HepG2 (cell line): ENCODE measurements around the gene EZH1. TPM values are rescaled to one million over a fixed set of nuclear protein-coding genes. Genes with fewer than 3 reads are reported as not detected.

Experiments
- ATAC-seq: fragments of 200-7000 bp; cut with Tn5 transposase; 3 replicates; pipeline ENCODE4 v1.9.1; 2020; ENCODE audit warnings: mild to moderate bottlenecking, moderate library complexity
- BruUV-seq: library from RNA; stranded (reverse); fragments of 400-500 nt; replicated peaks from 2 replicates; lab custom pipeline; 2021; lab: Mats Ljungman, UMichigan
- CTCF ChIA-PET: fragments of 300-600 bp; formaldehyde crosslinking; extraction: SDS; loops from one replicate; lab custom pipeline; 2021; ENCODE audit warnings: low total read pairs, inconsistent platforms, low intra/inter-chr PET ratio; lab: Yijun Ruan, JAX
- POLR2A ChIA-PET: fragments of 350-600 bp; sonication (Branson Sonifier 250); formaldehyde crosslinking; loops from one replicate; lab custom pipeline; 2020; ENCODE audit warnings: antibody characterized with exemption, inconsistent platforms; lab: Yijun Ruan, JAX
- DNase-seq: peaks from one replicate; pipeline ENCODE4 v3.0.0-alpha.2; 2015; ENCODE audit warnings: low spot score
- FAIRE-seq: peaks from 3 replicates; lab custom pipeline; 2011; peaks lifted over from hg19 to GRCh38; lab: Jason Lieb, UNC
- H2AFZ ChIP-seq: one replicate; pipeline ENCODE4 v1.6.1; 2011; ENCODE audit warnings: low read length, inconsistent platforms
- H3K27ac ChIP-seq: fragments of 300-600 bp; 3 replicates; pipeline ENCODE4 v1.8.0; 2011; ENCODE audit warnings: mixed run types, mild to moderate bottlenecking, mixed read lengths, low read length, inconsistent platforms; ENCODE audit not compliant: insufficient read depth; ENCODE audit errors: extremely low read length
- H3K27me3 ChIP-seq, 2 experiments: fragments of 200-600 bp in 1 of 2; 2 replicates in 1 of 2; 3 replicates in 1 of 2; pipeline versions ENCODE4 v1.6.0 to v1.8.0; 2011; ENCODE audit warnings: low read length in 2 of 2, mild to moderate bottlenecking in 2 of 2, moderate library complexity in 2 of 2, inconsistent platforms in 1 of 2; ENCODE audit not compliant: insufficient read depth in 2 of 2, control insufficient read depth in 1 of 2
- H3K36me3 ChIP-seq, 2 experiments: fragments of 200-600 bp in 1 of 2; replicated peaks in 1 of 2; 2 replicates in 1 of 2; 3 replicates in 1 of 2; pipeline versions ENCODE4 v1.5.1 to v1.8.0; 2011; ENCODE audit warnings: low read length in 2 of 2, inconsistent platforms in 1 of 2; ENCODE audit not compliant: insufficient read depth in 2 of 2, control insufficient read depth in 1 of 2
- H3K4me1 ChIP-seq: 2 replicates; pipeline ENCODE4 v1.5.1; 2012; ENCODE audit warnings: low read length, inconsistent platforms; ENCODE audit not compliant: insufficient read depth
- H3K4me2 ChIP-seq: 2 replicates; pipeline ENCODE4 v1.6.0; 2011; ENCODE audit warnings: low read depth, low read length, inconsistent platforms
- H3K4me3 ChIP-seq, 3 experiments: fragments of 200-600 bp in 1 of 3; sonication (generic), shearing (Covaris generic) in 1 of 3; replicated peaks in 1 of 3; 2 replicates each; pipeline ENCODE4 v1.5.1; 2011 to 2016; ENCODE audit warnings: low read length in 3 of 3, inconsistent platforms in 2 of 3, low read depth in 2 of 3, mild to moderate bottlenecking in 2 of 3, control low read depth in 1 of 3, mixed read lengths in 1 of 3; ENCODE audit not compliant: insufficient read depth in 1 of 3
- H3K79me2 ChIP-seq: one replicate; pipeline ENCODE4 v1.6.1; 2011; ENCODE audit warnings: low read length, inconsistent platforms; ENCODE audit not compliant: insufficient read depth
- H3K9ac ChIP-seq: 2 replicates; pipeline ENCODE4 v1.6.0; 2011; ENCODE audit warnings: mild to moderate bottlenecking, low read depth, low read length, inconsistent platforms; ENCODE audit not compliant: insufficient read depth
- H3K9me3 ChIP-seq: 2 replicates; pipeline ENCODE4 v1.5.1; 2012; ENCODE audit warnings: mild to moderate bottlenecking, low read length
- H4K20me1 ChIP-seq: 2 replicates; pipeline ENCODE4 v1.6.0; 2011; ENCODE audit warnings: inconsistent platforms, mild to moderate bottlenecking, low read length, moderate library complexity; ENCODE audit not compliant: insufficient read depth
- ARNT2 ChIP-seq: sonication (generic); formaldehyde crosslinking; IDR thresholded peaks from 2 replicates; pipeline ENCODE4 v1.8.0; 2022; ENCODE audit warnings: mild to moderate bottlenecking, low read depth, missing genetic modification reagents, moderate library complexity
- GPN1 ChIP-seq: sonication (generic); formaldehyde crosslinking; IDR thresholded peaks from 2 replicates; pipeline ENCODE4 v1.5.1; 2020; ENCODE audit warnings: missing genetic modification reagents, borderline replicate concordance
- HDAC2 ChIP-seq: sonication (generic); formaldehyde crosslinking; IDR thresholded peaks from 2 replicates; pipeline ENCODE4 v1.4.0; 2020; ENCODE audit warnings: missing genetic modification reagents
- HNF4G ChIP-seq, 2 experiments: sonication (generic) in 1 of 2; formaldehyde crosslinking in 1 of 2; IDR thresholded peaks; 2 replicates each; pipeline versions ENCODE4 v1.4.0 to v1.6.1; 2011 to 2020; ENCODE audit warnings: borderline replicate concordance in 2 of 2, low read depth in 2 of 2, mild to moderate bottlenecking in 2 of 2, low read length in 1 of 2, missing genetic modification reagents in 1 of 2, moderate library complexity in 1 of 2
- IRF2 ChIP-seq: IDR thresholded peaks from 2 replicates; pipeline ENCODE4 v1.6.1; 2018; ENCODE audit warnings: missing genetic modification reagents, missing compliant biosample characterization
- TAF1 ChIP-seq: sonication (generic); formaldehyde crosslinking; IDR thresholded peaks from 2 replicates; pipeline ENCODE4 v1.4.0; 2020; ENCODE audit warnings: missing genetic modification reagents
- TBP ChIP-seq: sonication (generic); formaldehyde crosslinking; IDR thresholded peaks from 2 replicates; pipeline ENCODE4 v1.5.0; 2020; ENCODE audit warnings: missing genetic modification reagents
- ZBTB1 ChIP-seq: sonication (generic); formaldehyde crosslinking; IDR thresholded peaks from 2 replicates; pipeline ENCODE4 v1.4.0; 2020; ENCODE audit warnings: missing genetic modification reagents, borderline replicate concordance
- ZBTB42 ChIP-seq: sonication (generic); formaldehyde crosslinking; IDR thresholded peaks from 2 replicates; pipeline ENCODE4 v1.5.0; 2020; ENCODE audit warnings: mild to moderate bottlenecking, missing genetic modification reagents
- ZFP41 ChIP-seq: sonication (generic); formaldehyde crosslinking; IDR thresholded peaks from 2 replicates; pipeline ENCODE4 v1.4.0; 2020; ENCODE audit warnings: mild to moderate bottlenecking, missing genetic modification reagents, borderline replicate concordance
- ZNF441 ChIP-seq: sonication (generic); formaldehyde crosslinking; IDR thresholded peaks from 2 replicates; pipeline ENCODE4 v1.7.0; 2021; ENCODE audit warnings: missing genetic modification reagents, borderline replicate concordance
- ZNF605 ChIP-seq: sonication (generic); formaldehyde crosslinking; IDR thresholded peaks from 2 replicates; pipeline ENCODE4 v1.8.0; 2022; ENCODE audit warnings: mild to moderate bottlenecking, missing genetic modification reagents
- ZNF746 ChIP-seq: sonication (generic); formaldehyde crosslinking; IDR thresholded peaks from 2 replicates; pipeline ENCODE4 v1.8.0; 2022; ENCODE audit warnings: mild to moderate bottlenecking, missing genetic modification reagents
- WGBS: methylation state at CpG from one replicate; pipeline ENCODE4 v1.1.6; 2017; ENCODE audit warnings: low lambda C conversion rate; 5-methylcytosine and 5-hydroxymethylcytosine counted together
- in situ Hi-C: cut with HindIII; loops from 2 replicates; pipeline ENCODE4 v1.10.0; 2017; ENCODE audit warnings: low pct_unique_long_range_greater_than_20kb; ENCODE audit not compliant: extremely low pct_ligation_motif_present
- intact Hi-C: fragments of 100-400 bp; cut with micrococcal nuclease; formaldehyde crosslinking; loops from one replicate; pipeline ENCODE4 v1.10.0; 2022; ENCODE audit not compliant: unreplicated experiment
- polyA plus RNA-seq, 8 experiments: library from polyadenylated mRNA; depleted of rRNA in 3 of 8; stranded (reverse) in 7 of 8; unstranded in 1 of 8; fragments of >200 nt; fragmentation: Illumina TruSeq in 4 of 8; extraction: Trizol in 4 of 8; gene quantifications; 2 replicates each; pipeline versions ENCODE4 v1.2.1 to v1.2.3, GENCODE V29; 2011 to 2016; ENCODE audit warnings: low read depth in 4 of 8, missing spikeins in 1 of 8, mixed read lengths in 1 of 8; ENCODE audit not compliant: insufficient read depth in 1 of 8
- total RNA-seq, 5 experiments: library from RNA; depleted of rRNA; stranded (reverse); fragments of >200 nt; fragmentation: Illumina TruSeq; extraction: Trizol; gene quantifications; 2 replicates each; pipeline ENCODE4 v1.2.3, GENCODE V29; 2016; ENCODE audit warnings: low read depth in 1 of 5
- TF ChIP-seq, protein P1 (sequence below): sonication (generic); formaldehyde crosslinking; IDR thresholded peaks from 2 replicates; pipeline ENCODE4 v1.5.0; 2020; ENCODE audit warnings: mild to moderate bottlenecking, missing genetic modification reagents, moderate library complexity
- TF ChIP-seq, protein P2 (sequence below): sonication (generic); formaldehyde crosslinking; IDR thresholded peaks from 2 replicates; pipeline ENCODE4 v1.4.0; 2020; ENCODE audit warnings: missing genetic modification reagents, low read depth, mild to moderate bottlenecking, borderline replicate concordance
- TF ChIP-seq, protein P3 (sequence below): sonication (generic); formaldehyde crosslinking; IDR thresholded peaks from 2 replicates; pipeline ENCODE4 v1.5.0; 2020; ENCODE audit warnings: missing genetic modification reagents, mild to moderate bottlenecking, borderline replicate concordance
- TF ChIP-seq, protein P4 (sequence below): sonication (generic); formaldehyde crosslinking; IDR thresholded peaks from 2 replicates; pipeline ENCODE4 v1.4.0; 2020; ENCODE audit warnings: missing genetic modification reagents

EZH1 gene
- total and polyA plus RNA-seq, 2 of the 13 experiments (the other 11 are each of a cell fraction or from before 2014, with no cell fraction given), result 11.6 to 24.0 TPM

DNA sequence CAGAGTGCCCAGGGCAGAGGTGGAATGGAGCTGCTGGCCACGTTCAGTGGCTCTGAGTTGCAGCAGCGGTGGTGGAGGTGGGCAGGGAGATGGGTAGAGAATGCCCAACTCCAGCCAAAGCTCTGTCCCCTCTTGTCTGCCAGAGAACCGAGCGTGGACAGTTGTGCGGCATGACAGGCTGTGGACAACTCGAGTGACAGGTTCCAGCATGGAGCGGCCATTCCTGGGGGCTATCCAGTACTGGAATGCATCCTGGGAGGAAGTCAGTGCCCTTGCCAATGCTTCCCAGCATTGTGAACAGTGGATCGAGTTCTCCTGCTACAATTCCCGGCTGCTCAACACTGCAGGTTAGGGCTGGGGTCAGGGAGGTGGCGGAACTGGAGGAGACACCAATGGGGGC lies 54.2 kb downstream of the EZH1 start:
- in situ Hi-C loops (no loop called here), intact Hi-C loops (no loop called here)
- H3K4me1 ChIP-seq, result no peaks in the 10 kb centered on the region
- no peak overlapping the region for H3K4me2 ChIP-seq
- ChIA-PET POLR2A (interaction anchor here (1.1 to 1.2 kb wide), 2 partner anchors 10 to 143 kb away, joined by 3 to 4 read pairs; no protein-coding TSS in a partner anchor), CTCF (no interaction called here)
- H2AFZ ChIP-seq, result no peak overlapping the region
- FAIRE-seq (no peak), ATAC-seq (no peak; the same call in 2 of the 3 replicates), DNase-seq (no peak)
- H3K79me2 ChIP-seq, result no peaks in the 10 kb centered on the region
- H3K36me3 ChIP-seq, result peaks cover 0 to 1% of the 10 kb centered on the region in 2 experiments; a peak in 3 of 5 replicates
- WGBS, result 93% methylated on average over 10 of the region's 10 CpGs
- no peak for TF ChIP-seq ZNF605 (CRISPR knock-in tag)
- no peak for TF ChIP-seq GPN1 (CRISPR knock-in tag)
- no peak for TF ChIP-seq ZNF746 (CRISPR knock-in tag)
- TF ChIP-seq ZFP41 (CRISPR knock-in tag), result no peak
- TF ChIP-seq, protein P1, sequence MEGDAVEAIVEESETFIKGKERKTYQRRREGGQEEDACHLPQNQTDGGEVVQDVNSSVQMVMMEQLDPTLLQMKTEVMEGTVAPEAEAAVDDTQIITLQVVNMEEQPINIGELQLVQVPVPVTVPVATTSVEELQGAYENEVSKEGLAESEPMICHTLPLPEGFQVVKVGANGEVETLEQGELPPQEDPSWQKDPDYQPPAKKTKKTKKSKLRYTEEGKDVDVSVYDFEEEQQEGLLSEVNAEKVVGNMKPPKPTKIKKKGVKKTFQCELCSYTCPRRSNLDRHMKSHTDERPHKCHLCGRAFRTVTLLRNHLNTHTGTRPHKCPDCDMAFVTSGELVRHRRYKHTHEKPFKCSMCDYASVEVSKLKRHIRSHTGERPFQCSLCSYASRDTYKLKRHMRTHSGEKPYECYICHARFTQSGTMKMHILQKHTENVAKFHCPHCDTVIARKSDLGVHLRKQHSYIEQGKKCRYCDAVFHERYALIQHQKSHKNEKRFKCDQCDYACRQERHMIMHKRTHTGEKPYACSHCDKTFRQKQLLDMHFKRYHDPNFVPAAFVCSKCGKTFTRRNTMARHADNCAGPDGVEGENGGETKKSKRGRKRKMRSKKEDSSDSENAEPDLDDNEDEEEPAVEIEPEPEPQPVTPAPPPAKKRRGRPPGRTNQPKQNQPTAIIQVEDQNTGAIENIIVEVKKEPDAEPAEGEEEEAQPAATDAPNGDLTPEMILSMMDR (CRISPR knock-in tag), result no peak
- TF ChIP-seq, protein P2, sequence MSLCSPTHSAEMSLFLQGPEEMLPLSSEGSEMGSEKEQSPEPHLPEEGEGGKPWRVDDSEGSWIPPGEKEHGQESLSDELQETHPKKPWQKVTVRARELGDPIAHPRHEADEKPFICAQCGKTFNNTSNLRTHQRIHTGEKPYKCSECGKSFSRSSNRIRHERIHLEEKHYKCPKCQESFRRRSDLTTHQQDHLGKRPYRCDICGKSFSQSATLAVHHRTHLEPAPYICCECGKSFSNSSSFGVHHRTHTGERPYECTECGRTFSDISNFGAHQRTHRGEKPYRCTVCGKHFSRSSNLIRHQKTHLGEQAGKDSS, result no peak
- TF ChIP-seq, protein P3, sequence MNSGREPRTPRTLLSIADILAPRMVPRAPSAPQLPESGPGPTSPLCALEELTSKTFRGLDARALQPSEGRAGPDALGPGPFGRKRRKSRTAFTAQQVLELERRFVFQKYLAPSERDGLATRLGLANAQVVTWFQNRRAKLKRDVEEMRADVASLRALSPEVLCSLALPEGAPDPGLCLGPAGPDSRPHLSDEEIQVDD (CRISPR knock-in tag), result no peak
- no peak for TF ChIP-seq ARNT2 (CRISPR knock-in tag)
- no peak for TF ChIP-seq HNF4G (IDR thresholded peaks at IDR 0.05; ENCODE audit: borderline replicate concordance, low read depth, low read length)
- TF ChIP-seq HNF4G (CRISPR knock-in tag; IDR thresholded peaks at IDR 0.05; ENCODE audit: borderline replicate concordance, low read depth), result no peak
- no peak for TF ChIP-seq ZBTB42 (CRISPR knock-in tag)
- no peak for TF ChIP-seq TBP (CRISPR knock-in tag)
- no peak for TF ChIP-seq HDAC2
- no peak for TF ChIP-seq ZNF441 (CRISPR knock-in tag)
- no peak for TF ChIP-seq IRF2
- TF ChIP-seq TAF1 (CRISPR knock-in tag), result no peak
- TF ChIP-seq ZBTB1 (CRISPR knock-in tag), result no peak
- TF ChIP-seq, protein P4, sequence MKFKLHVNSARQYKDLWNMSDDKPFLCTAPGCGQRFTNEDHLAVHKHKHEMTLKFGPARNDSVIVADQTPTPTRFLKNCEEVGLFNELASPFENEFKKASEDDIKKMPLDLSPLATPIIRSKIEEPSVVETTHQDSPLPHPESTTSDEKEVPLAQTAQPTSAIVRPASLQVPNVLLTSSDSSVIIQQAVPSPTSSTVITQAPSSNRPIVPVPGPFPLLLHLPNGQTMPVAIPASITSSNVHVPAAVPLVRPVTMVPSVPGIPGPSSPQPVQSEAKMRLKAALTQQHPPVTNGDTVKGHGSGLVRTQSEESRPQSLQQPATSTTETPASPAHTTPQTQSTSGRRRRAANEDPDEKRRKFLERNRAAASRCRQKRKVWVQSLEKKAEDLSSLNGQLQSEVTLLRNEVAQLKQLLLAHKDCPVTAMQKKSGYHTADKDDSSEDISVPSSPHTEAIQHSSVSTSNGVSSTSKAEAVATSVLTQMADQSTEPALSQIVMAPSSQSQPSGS (CRISPR knock-in tag), result no peak
- no peak overlapping the region for H3K4me3 ChIP-seq
- H3K9me3 ChIP-seq, result no peaks in the 10 kb centered on the region
- no peaks in the 10 kb centered on the region for H3K27me3 ChIP-seq
- BruUV-seq, result no TSS peak
- H3K9ac ChIP-seq, result no peak overlapping the region
- no peak overlapping the region for H3K27ac ChIP-seq
- no peaks in the 10 kb centered on the region for H4K20me1 ChIP-seq
